HUES64 (cell line): ENCODE results near the gene NEK11.

Source experiments
- H3K27ac ChIP-seq: 2 replicates; pipeline ENCODE4 v1.7.0; 2013; ENCODE audit warnings: low read depth, low read length, inconsistent platforms
- H3K27me3 ChIP-seq: 2 replicates; pipeline ENCODE4 v1.6.1; 2013; ENCODE audit warnings: mild to moderate bottlenecking, low read length; ENCODE audit not compliant: insufficient read depth
- H3K36me3 ChIP-seq: 2 replicates; pipeline ENCODE4 v1.6.1; 2013; ENCODE audit warnings: mild to moderate bottlenecking, low read length; ENCODE audit not compliant: insufficient read depth
- H3K4me1 ChIP-seq: 2 replicates; pipeline ENCODE4 v1.6.1; 2013; ENCODE audit warnings: mild to moderate bottlenecking, low read length, moderate library complexity; ENCODE audit not compliant: insufficient read depth
- H3K4me3 ChIP-seq: 2 replicates; pipeline ENCODE4 v1.5.1; 2013; ENCODE audit warnings: mild to moderate bottlenecking, low read length, moderate library complexity
- H3K9ac ChIP-seq: 2 replicates; pipeline ENCODE4 v1.6.1; 2013; ENCODE audit warnings: mild to moderate bottlenecking, low read depth, low read length
- H3K9me3 ChIP-seq: 2 replicates; pipeline ENCODE4 v1.6.1; 2013; ENCODE audit warnings: low read depth, low read length; ENCODE audit not compliant: insufficient read depth
- WGBS: fragments of 150-250, 120-280 bp; methylation state at CpG from one replicate; pipeline ENCODE4 v1.1.7; 2013; ENCODE audit warnings: missing lambda C conversion rate; 5-methylcytosine and 5-hydroxymethylcytosine counted together

NEK11 gene

GRCh38 chr3:131192701-131193100 lies 166.0 kb downstream of the NEK11 start:
- Histone ChIP-seq H3K4me3 (no peak overlapping the region), H3K27me3 (no peaks in the 10 kb centered on the region)
- 90% methylated on average over 2 of the region's 4 CpGs for WGBS

GRCh38 chr3:131193641-131194238 lies 167.1 kb downstream of the NEK11 start:
- Histone ChIP-seq H3K9ac (no peak overlapping the region), H3K4me1 (no peaks in the 10 kb centered on the region), H3K36me3 (no peaks in the 10 kb centered on the region), H3K27me3 (no peaks in the 10 kb centered on the region), H3K27ac (no peak overlapping the region), H3K9me3 (no peaks in the 10 kb centered on the region), H3K4me3 (no peak overlapping the region)
- 90% methylated on average over 1 of the region's 1 CpG for WGBS

More at GRCh38 chr3:131192701-131193100, 166.0 kb downstream of the NEK11 start:
- no peak overlapping the region for H3K27ac ChIP-seq
- no peaks in the 10 kb centered on the region for H3K4me1 ChIP-seq
- H3K9ac ChIP-seq: no peak overlapping the region
- no peaks in the 10 kb centered on the region for H3K9me3 ChIP-seq
- H3K36me3 ChIP-seq: no peaks in the 10 kb centered on the region

- 95% methylated on average over 4 of the region's 4 CpGs for WGBS
- H3K9me3 ChIP-seq: peaks cover 2% of the 10 kb centered on the region
- H3K36me3 ChIP-seq: no peaks in the 10 kb centered on the region
- H3K27ac ChIP-seq: no peak overlapping the region
- no peaks in the 10 kb centered on the region for H3K27me3 ChIP-seq
- H3K9ac ChIP-seq: no peak overlapping the region
- H3K4me3 ChIP-seq: no peak overlapping the region
- no peaks in the 10 kb centered on the region for H3K4me1 ChIP-seq
Measured at GRCh38 chr3:131194816-131195215, 168.1 kb downstream of the NEK11 start.

GRCh38 chr3:131200636-131201199 lies 174.0 kb downstream of the NEK11 start:
- Histone ChIP-seq H3K36me3 (no peaks in the 10 kb centered on the region), H3K9ac (no peak overlapping the region), H3K27me3 (no peaks in the 10 kb centered on the region), H3K4me3 (no peak overlapping the region), H3K27ac (no peak overlapping the region), H3K4me1 (no peaks in the 10 kb centered on the region), H3K9me3 (peaks cover 27% of the 10 kb centered on the region)
- 92% methylated on average over 4 of the region's 4 CpGs for WGBS

- Histone ChIP-seq H3K36me3 (no peaks in the 10 kb centered on the region), H3K4me1 (peaks cover 13% of the 10 kb centered on the region; the same call in 1 of the 2 replicates), H3K4me3 (no peak overlapping the region), H3K9me3 (no peaks in the 10 kb centered on the region), H3K9ac (no peak overlapping the region), H3K27ac (no peak overlapping the region), H3K27me3 (no peaks in the 10 kb centered on the region)
- WGBS: 100% methylated on average over 1 of the region's 1 CpG
Measured at GRCh38 chr3:131216330-131216729, 189.7 kb downstream of the NEK11 start.

- Histone ChIP-seq H3K27ac (0 out of 2 replicates have a peak overlapping the region, but pooled peaks have one; percentile 1), H3K4me1 (peaks cover 13% of the 10 kb centered on the region; the same call in 1 of the 2 replicates), H3K4me3 (no peak overlapping the region), H3K9me3 (no peaks in the 10 kb centered on the region), H3K27me3 (no peaks in the 10 kb centered on the region), H3K36me3 (no peaks in the 10 kb centered on the region), H3K9ac (no peak overlapping the region)
- 42% methylated on average over 6 of the region's 6 CpGs for WGBS
Measured at GRCh38 chr3:131216801-131217200, 190.1 kb downstream of the NEK11 start.

- Histone ChIP-seq H3K4me3 (no peak overlapping the region), H3K9ac (no peak overlapping the region), H3K27me3 (no peaks in the 10 kb centered on the region), H3K27ac (0 out of 2 replicates have a peak overlapping the region, but pooled peaks have one; percentile 1), H3K4me1 (peaks cover 13% of the 10 kb centered on the region; the same call in 1 of the 2 replicates), H3K36me3 (no peaks in the 10 kb centered on the region), H3K9me3 (no peaks in the 10 kb centered on the region)
- WGBS: 87% methylated on average over 6 of the region's 6 CpGs
Measured at GRCh38 chr3:131217296-131217741, 190.6 kb downstream of the NEK11 start.

- no peak overlapping the region for H3K9ac ChIP-seq
- H3K4me3 ChIP-seq: no peak overlapping the region
- peaks cover 13% of the 10 kb centered on the region; the same call in 1 of the 2 replicates for H3K4me1 ChIP-seq
- no peaks in the 10 kb centered on the region for H3K27me3 ChIP-seq
- 95% methylated on average over 1 of the region's 1 CpG for WGBS
- H3K36me3 ChIP-seq: no peaks in the 10 kb centered on the region
- H3K27ac ChIP-seq: no peak overlapping the region
- H3K9me3 ChIP-seq: no peaks in the 10 kb centered on the region
Measured at GRCh38 chr3:131218196-131218595, 191.5 kb downstream of the NEK11 start.

GRCh38 chr3:131221731-131222130 lies 195.1 kb downstream of the NEK11 start:
- Histone ChIP-seq H3K36me3 (no peaks in the 10 kb centered on the region), H3K27me3 (no peaks in the 10 kb centered on the region), H3K27ac (no peak overlapping the region), H3K4me3 (no peak overlapping the region), H3K4me1 (peaks cover 6% of the 10 kb centered on the region; the same call in 1 of the 2 replicates), H3K9me3 (no peaks in the 10 kb centered on the region), H3K9ac (no peak overlapping the region)
- 93% methylated on average over 4 of the region's 4 CpGs for WGBS

GRCh38 chr3:131222599-131222998 lies 195.9 kb downstream of the NEK11 start:
- Histone ChIP-seq H3K36me3 (no peaks in the 10 kb centered on the region), H3K4me1 (no peaks in the 10 kb centered on the region), H3K27me3 (no peaks in the 10 kb centered on the region), H3K9me3 (no peaks in the 10 kb centered on the region), H3K4me3 (no peak overlapping the region), H3K9ac (no peak overlapping the region), H3K27ac (no peak overlapping the region)
- 94% methylated on average over 3 of the region's 3 CpGs for WGBS

GRCh38 chr3:131223373-131224289 lies 197.0 kb downstream of the NEK11 start:
- no peak overlapping the region for H3K4me3 ChIP-seq
- no peaks in the 10 kb centered on the region for H3K9me3 ChIP-seq
- 87% methylated on average over 4 of the region's 5 CpGs for WGBS
- no peaks in the 10 kb centered on the region for H3K36me3 ChIP-seq
- no peaks in the 10 kb centered on the region for H3K27me3 ChIP-seq
- H3K9ac ChIP-seq: no peak overlapping the region
- no peaks in the 10 kb centered on the region for H3K4me1 ChIP-seq
- H3K27ac ChIP-seq: no peak overlapping the region
